Measurements from ENCODE around the gene NUDT14.

NUDT14 gene

GRCh38 chr14:105199093-105199492 is 18.0 kb upstream of the NUDT14 start:
- no peaks in the 10 kb centered on the region for H3K36me3 ChIP-seq (ENCODE audit: control insufficient read depth, insufficient read depth, low read length)
- peaks cover 29% of the 10 kb centered on the region for H3K4me1 ChIP-seq (ENCODE audit: control insufficient read depth, insufficient read depth, low read length)
- peaks cover 41% of the 10 kb centered on the region for H3K27me3 ChIP-seq (ENCODE audit: control insufficient read depth, insufficient read depth, low read length, poor library complexity, severe bottlenecking)
- H3K27ac ChIP-seq (ENCODE audit: insufficient read depth, low read depth, low read length, poor library complexity, severe bottlenecking), result no peak overlapping the region
- no peak overlapping the region for H3K4me3 ChIP-seq (ENCODE audit: insufficient read depth, low read depth, low read length)
- 90 to 92% methylated on average over 18 of the region's 18 CpGs for WGBS, 2 experiments
- H3K9me3 ChIP-seq (ENCODE audit: control insufficient read depth, low read length), result no peaks in the 10 kb centered on the region

GRCh38 chr14:105198588-105198987 is 17.5 kb upstream of the NUDT14 start:
- no peak overlapping the region for H3K27ac ChIP-seq (ENCODE audit: insufficient read depth, low read depth, low read length, poor library complexity, severe bottlenecking)
- H3K27me3 ChIP-seq (ENCODE audit: control insufficient read depth, insufficient read depth, low read length, poor library complexity, severe bottlenecking), result peaks cover 46% of the 10 kb centered on the region
- H3K9me3 ChIP-seq (ENCODE audit: control insufficient read depth, low read length), result no peaks in the 10 kb centered on the region
- no peak overlapping the region for H3K4me3 ChIP-seq (ENCODE audit: insufficient read depth, low read depth, low read length)
- WGBS, 2 experiments, result 93 to 96% methylated on average over 4 of the region's 4 CpGs
- H3K4me1 ChIP-seq (ENCODE audit: control insufficient read depth, insufficient read depth, low read length), result peaks cover 29% of the 10 kb centered on the region
- no peaks in the 10 kb centered on the region for H3K36me3 ChIP-seq (ENCODE audit: control insufficient read depth, insufficient read depth, low read length)

GRCh38 chr14:105197211-105197641 is 16.1 kb upstream of the NUDT14 start:
- Histone ChIP-seq H3K27ac (ENCODE audit: insufficient read depth, low read depth, low read length, poor library complexity, severe bottlenecking) (no peak overlapping the region), H3K27me3 (ENCODE audit: control insufficient read depth, insufficient read depth, low read length, poor library complexity, severe bottlenecking) (peaks cover 45% of the 10 kb centered on the region), H3K4me3 (ENCODE audit: insufficient read depth, low read depth, low read length) (no peak overlapping the region), H3K9me3 (ENCODE audit: control insufficient read depth, low read length) (no peaks in the 10 kb centered on the region), H3K4me1 (ENCODE audit: control insufficient read depth, insufficient read depth, low read length) (peaks cover 25% of the 10 kb centered on the region), H3K36me3 (ENCODE audit: control insufficient read depth, insufficient read depth, low read length) (no peaks in the 10 kb centered on the region)
- 22% methylated on average over 15 of the region's 15 CpGs for WGBS, 2 experiments

DNA sequence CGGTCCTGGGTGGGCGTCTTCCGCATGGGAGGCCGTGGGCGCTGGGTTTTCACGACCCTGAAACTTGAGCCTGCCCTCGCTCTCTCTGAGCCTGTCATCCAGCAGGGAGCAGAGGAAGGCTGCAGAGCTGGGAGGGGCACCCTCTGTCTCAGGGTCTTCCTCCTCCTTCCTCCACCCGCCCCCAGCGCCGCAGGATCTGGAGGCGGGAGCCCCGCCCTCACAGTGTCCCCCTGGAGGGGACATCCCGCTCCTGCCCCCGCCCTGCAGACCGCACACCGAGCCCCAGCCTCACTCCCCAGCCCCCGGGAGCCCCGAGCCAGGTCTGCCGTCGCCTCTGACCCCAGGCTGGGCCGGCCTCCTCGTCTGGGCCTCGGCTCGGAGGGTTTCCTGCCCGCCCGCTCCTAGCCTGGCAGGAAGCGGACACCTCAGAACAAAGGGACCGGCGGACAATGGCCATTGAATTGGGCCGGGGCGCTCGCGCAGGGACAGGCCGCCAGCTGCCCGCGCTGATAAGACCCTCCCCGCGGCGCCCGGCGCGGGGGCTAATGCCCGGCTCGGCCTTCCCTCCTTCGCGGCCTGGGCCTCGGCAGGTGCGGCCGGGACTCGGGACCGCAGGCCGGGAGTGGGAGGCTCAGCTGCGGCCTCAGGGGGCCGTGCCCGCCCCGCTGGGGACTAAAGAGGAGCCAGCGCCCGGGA is 15.3 kb upstream of the NUDT14 start:
- Histone ChIP-seq H3K4me3 (ENCODE audit: insufficient read depth, low read depth, low read length) (peak overlapping the region; percentile 20), H3K9me3 (ENCODE audit: control insufficient read depth, low read length) (no peaks in the 10 kb centered on the region), H3K36me3 (ENCODE audit: control insufficient read depth, insufficient read depth, low read length) (no peaks in the 10 kb centered on the region), H3K4me1 (ENCODE audit: control insufficient read depth, insufficient read depth, low read length) (peaks cover 19% of the 10 kb centered on the region), H3K27ac (ENCODE audit: insufficient read depth, low read depth, low read length, poor library complexity, severe bottlenecking) (peak overlapping the region; percentile 52), H3K27me3 (ENCODE audit: control insufficient read depth, insufficient read depth, low read length, poor library complexity, severe bottlenecking) (peaks cover 45% of the 10 kb centered on the region)
- WGBS, 2 experiments, result 1% methylated on average over 58 of the region's 58 CpGs

DNA sequence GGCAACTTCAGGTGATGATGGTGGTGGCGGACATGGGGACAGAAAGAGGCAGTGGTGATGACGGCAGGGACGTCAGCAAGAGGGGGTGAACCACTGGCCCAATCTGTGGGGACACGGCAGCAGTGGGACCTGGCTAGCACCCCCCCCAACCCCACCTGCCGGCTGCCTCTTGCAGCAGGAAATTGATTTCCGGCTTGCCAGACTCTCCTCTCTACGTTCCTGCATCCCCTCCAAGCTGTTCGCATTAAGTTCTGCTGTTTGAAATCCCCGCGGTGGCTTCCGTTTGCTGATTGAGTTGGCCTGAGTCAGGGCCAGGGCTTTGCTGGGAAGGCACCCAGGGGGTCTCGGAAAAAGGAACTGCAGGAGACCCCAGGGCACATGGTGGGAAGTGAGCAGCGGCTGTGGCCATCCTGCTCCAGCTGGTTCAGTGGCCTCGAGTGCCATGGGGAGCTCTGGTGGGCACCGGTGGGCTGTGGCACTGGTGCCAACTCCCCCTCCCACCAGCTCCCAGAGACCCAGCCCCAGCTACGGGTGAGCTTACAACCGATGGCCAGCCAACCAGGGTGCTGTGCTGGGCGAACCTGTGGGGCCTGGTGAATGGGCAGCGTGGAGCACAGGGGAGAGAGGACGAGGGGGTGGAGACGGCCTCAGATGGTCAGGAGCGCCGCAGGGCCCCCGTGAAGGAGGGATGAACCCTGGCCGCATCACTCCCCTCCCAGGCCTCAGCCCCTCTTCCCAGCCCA is 14.6 kb upstream of the NUDT14 start:
- no peak overlapping the region for H3K4me3 ChIP-seq (ENCODE audit: insufficient read depth, low read depth, low read length)
- no peaks in the 10 kb centered on the region for H3K36me3 ChIP-seq (ENCODE audit: control insufficient read depth, insufficient read depth, low read length)
- peaks cover 19% of the 10 kb centered on the region for H3K4me1 ChIP-seq (ENCODE audit: control insufficient read depth, insufficient read depth, low read length)
- no peaks in the 10 kb centered on the region for H3K9me3 ChIP-seq (ENCODE audit: control insufficient read depth, low read length)
- H3K27me3 ChIP-seq (ENCODE audit: control insufficient read depth, insufficient read depth, low read length, poor library complexity, severe bottlenecking), result peaks cover 45% of the 10 kb centered on the region
- no peak overlapping the region for H3K27ac ChIP-seq (ENCODE audit: insufficient read depth, low read depth, low read length, poor library complexity, severe bottlenecking)
- WGBS, 2 experiments, result 21 to 23% methylated on average over 25 of the region's 25 CpGs

DNA sequence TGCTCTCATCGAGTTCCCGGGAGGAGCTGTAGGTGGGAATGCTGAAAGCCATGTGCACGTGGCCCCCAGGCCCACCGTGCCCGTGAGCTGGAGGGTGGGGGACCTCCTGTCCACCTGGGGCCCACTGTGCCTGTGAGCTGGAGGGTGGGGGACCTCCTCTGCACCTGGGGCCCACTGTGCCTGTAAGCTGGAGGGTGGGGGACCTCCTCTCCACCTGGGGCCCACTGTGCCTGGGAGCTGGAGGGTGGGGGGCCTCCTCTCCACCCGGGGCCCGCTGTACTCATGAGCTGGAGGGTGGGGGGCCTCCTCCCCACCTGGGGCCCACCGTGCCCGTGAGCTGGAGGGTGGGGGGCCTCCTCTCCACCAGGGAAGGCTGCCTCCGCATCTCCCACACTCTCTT is 13.9 kb upstream of the NUDT14 start:
- Histone ChIP-seq H3K9me3 (ENCODE audit: control insufficient read depth, low read length) (no peaks in the 10 kb centered on the region), H3K4me1 (ENCODE audit: control insufficient read depth, insufficient read depth, low read length) (peaks cover 19% of the 10 kb centered on the region), H3K4me3 (ENCODE audit: insufficient read depth, low read depth, low read length) (no peak overlapping the region), H3K36me3 (ENCODE audit: control insufficient read depth, insufficient read depth, low read length) (no peaks in the 10 kb centered on the region), H3K27ac (ENCODE audit: insufficient read depth, low read depth, low read length, poor library complexity, severe bottlenecking) (no peak overlapping the region), H3K27me3 (ENCODE audit: control insufficient read depth, insufficient read depth, low read length, poor library complexity, severe bottlenecking) (peaks cover 45% of the 10 kb centered on the region)
- WGBS, 2 experiments, result 78 to 80% methylated on average over 10 of the region's 10 CpGs

DNA sequence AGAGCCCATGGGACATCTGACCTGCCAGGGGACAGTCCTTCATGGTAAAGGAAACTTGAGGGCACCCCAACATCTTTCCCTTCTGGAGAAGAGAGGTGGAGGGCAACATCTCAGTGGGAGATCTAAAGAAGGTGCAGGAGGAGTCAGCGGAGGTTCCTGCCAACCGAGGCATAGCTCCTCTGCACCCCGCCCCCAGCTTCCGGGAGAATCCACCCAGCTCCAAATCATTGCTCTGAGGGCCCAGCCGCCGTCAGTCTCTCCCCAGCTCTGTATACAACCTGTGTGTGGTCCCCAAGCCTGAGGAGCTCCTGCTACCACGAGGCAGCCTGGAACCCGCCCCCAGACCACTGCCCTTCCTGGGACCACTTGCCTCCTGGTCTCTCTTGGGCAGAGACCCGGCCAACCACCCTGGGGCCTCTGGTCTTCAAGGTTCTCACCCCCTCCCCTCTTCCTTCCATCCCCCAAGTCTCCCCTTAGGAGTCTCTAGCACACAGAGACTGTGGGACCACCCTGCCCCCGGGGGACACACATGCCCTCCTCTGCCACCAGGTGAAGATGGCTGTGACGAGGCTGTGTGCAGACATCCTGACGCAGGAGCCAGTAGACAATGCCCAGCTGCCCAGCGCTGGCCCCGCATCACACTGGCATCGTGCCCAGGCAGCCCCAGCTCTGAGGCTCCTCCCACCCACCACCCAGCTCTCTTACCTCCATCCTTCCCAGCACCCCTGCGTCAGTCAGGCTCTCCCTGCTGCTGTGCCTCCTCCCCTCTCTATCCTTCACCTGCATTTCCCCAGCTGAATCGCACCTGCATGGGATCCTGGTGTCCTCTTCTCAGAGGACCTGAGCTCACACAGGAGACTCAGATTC is 13.0 kb upstream of the NUDT14 start:
- no peaks in the 10 kb centered on the region for H3K9me3 ChIP-seq (ENCODE audit: control insufficient read depth, low read length)
- H3K27ac ChIP-seq (ENCODE audit: insufficient read depth, low read depth, low read length, poor library complexity, severe bottlenecking), result no peak overlapping the region
- H3K36me3 ChIP-seq (ENCODE audit: control insufficient read depth, insufficient read depth, low read length), result no peaks in the 10 kb centered on the region
- no peak overlapping the region for H3K4me3 ChIP-seq (ENCODE audit: insufficient read depth, low read depth, low read length)
- peaks cover 19% of the 10 kb centered on the region for H3K4me1 ChIP-seq (ENCODE audit: control insufficient read depth, insufficient read depth, low read length)
- H3K27me3 ChIP-seq (ENCODE audit: control insufficient read depth, insufficient read depth, low read length, poor library complexity, severe bottlenecking), result peaks cover 45% of the 10 kb centered on the region
- WGBS, 2 experiments, result 83 to 84% methylated on average over 17 of the region's 17 CpGs

- Histone ChIP-seq H3K27ac (ENCODE audit: insufficient read depth, low read depth, low read length, poor library complexity, severe bottlenecking) (no peak overlapping the region), H3K4me3 (ENCODE audit: insufficient read depth, low read depth, low read length) (no peak overlapping the region), H3K36me3 (ENCODE audit: control insufficient read depth, insufficient read depth, low read length) (no peaks in the 10 kb centered on the region), H3K4me1 (ENCODE audit: control insufficient read depth, insufficient read depth, low read length) (peaks cover 19% of the 10 kb centered on the region), H3K27me3 (ENCODE audit: control insufficient read depth, insufficient read depth, low read length, poor library complexity, severe bottlenecking) (peaks cover 41% of the 10 kb centered on the region), H3K9me3 (ENCODE audit: control insufficient read depth, low read length) (no peaks in the 10 kb centered on the region)
- WGBS, 2 experiments, result 75 to 76% methylated on average over 29 of the region's 29 CpGs
These were observed 12.0 kb upstream of the NUDT14 start for GRCh38 chr14:105192866-105193731.

GRCh38 chr14:105187935-105188524 is 6.9 kb upstream of the NUDT14 start:
- H3K9me3 ChIP-seq (ENCODE audit: control insufficient read depth, low read length), result no peaks in the 10 kb centered on the region
- 84 to 85% methylated on average over 14 of the region's 14 CpGs for WGBS, 2 experiments
- peaks cover 10% of the 10 kb centered on the region for H3K27me3 ChIP-seq (ENCODE audit: control insufficient read depth, insufficient read depth, low read length, poor library complexity, severe bottlenecking)
- no peaks in the 10 kb centered on the region for H3K4me1 ChIP-seq (ENCODE audit: control insufficient read depth, insufficient read depth, low read length)
- H3K36me3 ChIP-seq (ENCODE audit: control insufficient read depth, insufficient read depth, low read length), result no peaks in the 10 kb centered on the region
- H3K27ac ChIP-seq (ENCODE audit: insufficient read depth, low read depth, low read length, poor library complexity, severe bottlenecking), result no peak overlapping the region
- no peak overlapping the region for H3K4me3 ChIP-seq (ENCODE audit: insufficient read depth, low read depth, low read length)
